Measurements from ENCODE around the gene CEP95. TPM values are rescaled to one million over a fixed set of nuclear protein-coding genes. Genes with fewer than 3 reads are reported as not detected.

The CEP95 gene
- polyA plus RNA-seq, 3 donors: 4.6 to 42.1 (median 5.0) TPM

DNA sequence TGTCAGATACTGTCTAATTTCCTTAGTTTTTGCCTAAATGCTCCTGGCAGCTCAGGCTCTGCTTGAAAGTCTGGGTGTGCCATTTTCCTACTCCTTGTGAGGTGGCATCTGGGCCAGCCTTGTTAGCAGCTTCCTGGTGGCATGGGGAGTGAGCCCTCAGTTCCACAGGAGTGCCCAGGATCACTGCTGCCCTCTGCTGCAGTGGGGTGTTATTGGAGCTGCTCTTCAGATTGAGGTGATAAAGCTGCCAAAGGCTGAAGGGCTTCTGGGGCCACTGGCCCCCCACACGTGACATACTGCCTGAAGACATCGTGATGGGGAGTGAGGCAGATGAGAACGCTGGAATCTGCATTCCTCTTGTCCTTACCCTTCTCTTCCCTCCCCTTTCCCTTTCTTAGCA lies 27.4 kb downstream of the CEP95 start:
- no peaks in the 10 kb centered on the region for H3K27me3 Mint-ChIP-seq (ENCODE audit: low read depth in 3 of 3)
- Histone ChIP-seq H3K27me3 (ENCODE audit: control insufficient read depth in 2 of 2, insufficient read depth in 2 of 2, low read length in 2 of 2) (no peaks in the 10 kb centered on the region), H3K4me2 (replicated peaks; ENCODE audit: extremely low read depth, low read length, poor library complexity, severe bottlenecking) (no peak overlapping the region), H3K4me1 (ENCODE audit: control insufficient read depth in 1 of 2, insufficient read depth in 2 of 2, low read length in 2 of 2) (no peaks in the 10 kb centered on the region), H3K9me3 (replicated peaks in 1 of 2; ENCODE audit: control insufficient read depth in 1 of 2, insufficient read depth in 1 of 2, low read length in 2 of 2) (no peaks in the 10 kb centered on the region), H3K27ac (ENCODE audit: low read depth in 1 of 2, low read length in 2 of 2) (peak overlapping the region in 1 of 2 donors; percentile 15), H3K9ac (ENCODE audit: insufficient read depth, low read length, poor library complexity, severe bottlenecking) (no peak overlapping the region), H4K20me1 (ENCODE audit: insufficient read depth, low read length) (no peaks in the 10 kb centered on the region), H2AFZ (ENCODE audit: insufficient read depth, low read depth, low read length, poor library complexity, severe bottlenecking) (no peak overlapping the region), H3K4me3 (replicated peaks in 1 of 3; ENCODE audit: low read depth in 2 of 3, low read length in 3 of 3) (no peak overlapping the region), H3K79me2 (ENCODE audit: insufficient read depth, low read length) (no peaks in the 10 kb centered on the region), H3K36me3 (replicated peaks in 1 of 2; ENCODE audit: control insufficient read depth in 1 of 2, insufficient read depth in 2 of 2, low read length in 2 of 2) (peaks cover 97 to 100% of the 10 kb centered on the region in 2 donors)
- no peak for DNase-seq
- peaks cover 86 to 99% of the 10 kb centered on the region in 2 donors for H3K36me3 Mint-ChIP-seq
- peaks cover 0 to 2% (median 0%) of the 10 kb centered on the region in 7 donors for H3K9me3 Mint-ChIP-seq
- H3K4me3 Mint-ChIP-seq: no peak overlapping the region
- peak overlapping the region in 2 of 7 donors; percentile 53 to 78 for H3K27ac Mint-ChIP-seq
- 93% methylated on average over 2 of the region's 3 CpGs for WGBS (ENCODE audit: insufficient coverage)
- intact Hi-C loops (cut with micrococcal nuclease): no loop called here
- H3K4me1 Mint-ChIP-seq: no peaks in the 10 kb centered on the region
- no peak for TF ChIP-seq CTCF (IDR thresholded peaks at IDR 0.05)

- no peaks in the 10 kb centered on the region for H3K27me3 Mint-ChIP-seq (ENCODE audit: low read depth in 3 of 3)
- intact Hi-C loops (cut with micrococcal nuclease): no loop called here
- Histone ChIP-seq H3K36me3 (replicated peaks in 1 of 2; ENCODE audit: control insufficient read depth in 1 of 2, insufficient read depth in 2 of 2, low read length in 2 of 2) (peaks cover 91 to 100% of the 10 kb centered on the region in 2 donors), H3K27me3 (ENCODE audit: control insufficient read depth in 2 of 2, insufficient read depth in 2 of 2, low read length in 2 of 2) (no peaks in the 10 kb centered on the region), H2AFZ (ENCODE audit: insufficient read depth, low read depth, low read length, poor library complexity, severe bottlenecking) (no peak overlapping the region), H3K9ac (ENCODE audit: insufficient read depth, low read length, poor library complexity, severe bottlenecking) (no peak overlapping the region), H3K4me3 (replicated peaks in 1 of 3; ENCODE audit: low read depth in 2 of 3, low read length in 3 of 3) (no peak overlapping the region), H3K27ac (ENCODE audit: low read depth in 1 of 2, low read length in 2 of 2) (no peak overlapping the region), H3K79me2 (ENCODE audit: insufficient read depth, low read length) (no peaks in the 10 kb centered on the region), H3K4me1 (ENCODE audit: control insufficient read depth in 1 of 2, insufficient read depth in 2 of 2, low read length in 2 of 2) (no peaks in the 10 kb centered on the region), H3K4me2 (replicated peaks; ENCODE audit: extremely low read depth, low read length, poor library complexity, severe bottlenecking) (no peak overlapping the region), H4K20me1 (ENCODE audit: insufficient read depth, low read length) (peaks cover 3% of the 10 kb centered on the region), H3K9me3 (replicated peaks in 1 of 2; ENCODE audit: control insufficient read depth in 1 of 2, insufficient read depth in 1 of 2, low read length in 2 of 2) (no peaks in the 10 kb centered on the region)
- 100% methylated on average over 2 of the region's 6 CpGs for WGBS (ENCODE audit: insufficient coverage)
- H3K36me3 Mint-ChIP-seq: peaks cover 82 to 92% of the 10 kb centered on the region in 2 donors
- no peak for TF ChIP-seq CTCF (IDR thresholded peaks at IDR 0.05)
- no peak overlapping the region for H3K4me3 Mint-ChIP-seq
- peaks cover 0 to 2% (median 0%) of the 10 kb centered on the region in 7 donors for H3K9me3 Mint-ChIP-seq
- H3K27ac Mint-ChIP-seq: peak overlapping the region in 1 of 7 donors; percentile 35
- DNase-seq: no peak
- no peaks in the 10 kb centered on the region for H3K4me1 Mint-ChIP-seq
Measured at GRCh38 chr17:64535357-64535756, 28.6 kb downstream of the CEP95 start.

Data from CD14-positive monocyte (primary cell).